Activated CD8-positive, alpha-beta T cell treated with anti-CD3 and anti-CD28 coated beads for 36 hours (primary cell): ENCODE measurements around the gene RASD1. TPM values are rescaled to one million over a fixed set of nuclear protein-coding genes. Genes with fewer than 3 reads are reported as not detected.

Experiments
- ATAC-seq: fragments of 200-7000 bp; cut with Tn5 transposase; one replicate; pipeline ENCODE4 v1.10.0; 2021; ENCODE audit warnings: mild to moderate bottlenecking, moderate library complexity
- CTCF ChIA-PET: fragments of 350-600 bp; sonication (Branson Sonifier 250); formaldehyde crosslinking; loops from one replicate; lab custom pipeline; 2021; ENCODE audit warnings: antibody characterized with exemption; lab: Charles Lee
- POLR2A ChIA-PET: fragments of 350-600 bp; sonication (Branson Sonifier 250); formaldehyde crosslinking; loops from one replicate; lab custom pipeline; 2021; ENCODE audit warnings: antibody characterized with exemption; lab: Charles Lee
- DNase-seq: peaks from one replicate; pipeline ENCODE4 v3.0.0-alpha.2; 2020
- H3K27ac Mint-ChIP-seq: one replicate; pipeline ENCODE4 v1.8.0; 2021; ENCODE audit warnings: mild to moderate bottlenecking, mixed read lengths
- H3K27me3 Mint-ChIP-seq: one replicate; pipeline ENCODE4 v1.8.0; 2021; ENCODE audit warnings: mixed read lengths
- H3K36me3 Mint-ChIP-seq: one replicate; pipeline ENCODE4 v1.8.0; 2021; ENCODE audit warnings: low read depth, mixed read lengths
- H3K4me1 Mint-ChIP-seq: one replicate; pipeline ENCODE4 v1.8.0; 2021; ENCODE audit warnings: low read depth, mixed read lengths
- H3K4me3 Mint-ChIP-seq: one replicate; pipeline ENCODE4 v1.8.0; 2021; ENCODE audit warnings: mild to moderate bottlenecking, moderate library complexity, mixed read lengths
- H3K9me3 Mint-ChIP-seq: one replicate; pipeline ENCODE4 v1.8.0; 2021; ENCODE audit warnings: mixed read lengths
- CTCF ChIP-seq: fragments of 200-600 bp; IDR thresholded peaks from one replicate; pipeline ENCODE4 v1.8.0; 2022; ENCODE audit warnings: antibody characterized with exemption, mild to moderate bottlenecking
- intact Hi-C: fragments of 100-400 bp; cut with micrococcal nuclease; formaldehyde crosslinking; loops from one replicate; pipeline ENCODE4 v1.10.0; 2022
- total RNA-seq, 2 experiments: library from RNA; stranded (reverse); gene quantifications; one replicate each; pipeline ENCODE4 v1.2.3, GENCODE V29; 2021

RASD1 gene
- total RNA-seq, 2 experiments from 2014 or later = 0.54 to 0.74 TPM

- ChIA-PET POLR2A (no interaction called here), CTCF (interaction anchor here (0.8 to 2.5 kb wide), 5 partner anchors 16 to 170 kb away, joined by 3 to 11 read pairs (median 5); partner anchors contain the start of gene RASD1)
- Mint-ChIP-seq H3K4me1 (peaks cover 14% of the 10 kb centered on the region), H3K4me3 (no peak overlapping the region), H3K27me3 (peaks cover 2% of the 10 kb centered on the region), H3K27ac (no peak overlapping the region), H3K36me3 (peaks cover under 1% of the 10 kb centered on the region), H3K9me3 (no peaks in the 10 kb centered on the region)
- intact Hi-C loops = no loop called here
- DNase-seq (no peak), ATAC-seq (no peak)
- TF ChIP-seq CTCF = no peak
Observed at GRCh38 chr17:17472333-17472920, 23.8 kb downstream of the RASD1 start.

GRCh38 chr17:17469996-17470395, 26.2 kb downstream of the RASD1 start:
- TF ChIP-seq CTCF = no peak
- H3K9me3 Mint-ChIP-seq = no peaks in the 10 kb centered on the region
- H3K27me3 Mint-ChIP-seq = peaks cover 2% of the 10 kb centered on the region
- peaks cover 7% of the 10 kb centered on the region for H3K4me1 Mint-ChIP-seq
- ChIA-PET CTCF (interaction anchor here (1.2 kb wide), 1 partner anchor 172 kb away, joined by 4 read pairs; no protein-coding TSS in a partner anchor), POLR2A (interaction anchor here (0.6 kb wide), 1 partner anchor 723 kb away, joined by 3 read pairs; no protein-coding TSS in a partner anchor)
- no peak overlapping the region for H3K27ac Mint-ChIP-seq
- DNase-seq (no peak), ATAC-seq (no peak)
- intact Hi-C loops = no loop called here
- H3K4me3 Mint-ChIP-seq = no peak overlapping the region
- no peaks in the 10 kb centered on the region for H3K36me3 Mint-ChIP-seq

GRCh38 chr17:17469358-17469757, 26.8 kb downstream of the RASD1 start:
- POLR2A ChIA-PET = no interaction called here
- intact Hi-C loops = no loop called here
- no peak for DNase-seq
- no peak for TF ChIP-seq CTCF
- CTCF ChIA-PET = interaction anchor here (1.2 kb wide), 1 partner anchor 173 kb away, joined by 4 read pairs; no protein-coding TSS in a partner anchor
- Mint-ChIP-seq H3K9me3 (no peaks in the 10 kb centered on the region), H3K27me3 (peaks cover 4% of the 10 kb centered on the region), H3K4me3 (no peak overlapping the region), H3K36me3 (no peaks in the 10 kb centered on the region), H3K27ac (no peak overlapping the region), H3K4me1 (peaks cover 7% of the 10 kb centered on the region)
- ATAC-seq = no peak

- Mint-ChIP-seq H3K36me3 (no peaks in the 10 kb centered on the region), H3K27ac (no peak overlapping the region), H3K9me3 (no peaks in the 10 kb centered on the region), H3K4me3 (no peak overlapping the region), H3K4me1 (peaks cover 7% of the 10 kb centered on the region), H3K27me3 (peaks cover 6% of the 10 kb centered on the region)
- CTCF ChIA-PET = interaction anchor here (1.2 to 1.5 kb wide), 4 partner anchors 12 to 174 kb away, joined by 4 to 6 read pairs (median 4); no protein-coding TSS in a partner anchor
- DNase-seq (no peak), ATAC-seq (no peak)
- intact Hi-C loops = no loop called here
- POLR2A ChIA-PET = interaction anchor here (0.6 kb wide), 1 partner anchor 54 kb away, joined by 3 read pairs; no protein-coding TSS in a partner anchor
- TF ChIP-seq CTCF = no peak
Observed at GRCh38 chr17:17468217-17469010, 27.8 kb downstream of the RASD1 start.
